ENCODE measurements around the gene LHFPL6.

The LHFPL6 gene

GRCh38 chr13:39522329-39522728, 80.7 kb downstream of the LHFPL6 start:
- Histone ChIP-seq H3K4me3 (ENCODE audit: low read length) (no peak overlapping the region), H3K27me3 (ENCODE audit: control insufficient read depth, insufficient read depth, low read length) (no peaks in the 10 kb centered on the region; the same call in 1 of the 2 replicates), H3K27ac (ENCODE audit: low read length) (no peak overlapping the region), H3K9me3 (ENCODE audit: control insufficient read depth, insufficient read depth, low read length) (no peaks in the 10 kb centered on the region), H3K36me3 (ENCODE audit: control insufficient read depth, insufficient read depth, low read length) (no peaks in the 10 kb centered on the region), H3K4me1 (ENCODE audit: control insufficient read depth, insufficient read depth, low read length) (no peaks in the 10 kb centered on the region)
- WGBS (ENCODE audit: insufficient coverage, insufficient read length), result no CpG with 5 or more reads among the region's 4 CpGs
- DNase-seq (ENCODE audit: low read depth, low spot score), result no peak

GRCh38 chr13:39521701-39522100, 81.3 kb downstream of the LHFPL6 start:
- H3K4me1 ChIP-seq (ENCODE audit: control insufficient read depth, insufficient read depth, low read length), result no peaks in the 10 kb centered on the region
- H3K36me3 ChIP-seq (ENCODE audit: control insufficient read depth, insufficient read depth, low read length), result no peaks in the 10 kb centered on the region
- no peak overlapping the region for H3K27ac ChIP-seq (ENCODE audit: low read length)
- no CpG with 5 or more reads among the region's 4 CpGs for WGBS (ENCODE audit: insufficient coverage, insufficient read length)
- H3K9me3 ChIP-seq (ENCODE audit: control insufficient read depth, insufficient read depth, low read length), result no peaks in the 10 kb centered on the region
- H3K4me3 ChIP-seq (ENCODE audit: low read length), result no peak overlapping the region
- no peak for DNase-seq (ENCODE audit: low read depth, low spot score)
- no peaks in the 10 kb centered on the region; the same call in 1 of the 2 replicates for H3K27me3 ChIP-seq (ENCODE audit: control insufficient read depth, insufficient read depth, low read length)

DNA sequence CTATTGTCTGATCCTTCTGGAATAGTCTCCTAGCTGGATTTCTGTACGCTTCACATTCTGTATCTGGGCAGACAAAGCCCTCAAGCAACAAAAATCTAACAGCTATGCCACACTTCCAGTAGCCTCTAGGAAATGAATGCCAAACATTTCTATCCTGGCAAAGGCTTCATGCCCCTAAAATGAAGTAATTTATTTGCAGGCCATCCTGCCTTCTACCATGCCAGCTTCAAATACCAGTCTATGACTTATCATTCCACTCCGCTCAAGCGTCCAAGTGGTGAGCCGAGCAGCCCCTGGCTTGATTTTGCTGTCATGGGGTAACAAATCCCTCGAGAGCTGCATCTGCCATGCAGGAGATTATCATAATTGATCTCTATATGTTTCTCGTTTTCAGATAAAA, 86.9 kb downstream of the LHFPL6 start:
- no peaks in the 10 kb centered on the region for H3K9me3 ChIP-seq (ENCODE audit: control insufficient read depth, insufficient read depth, low read length)
- H3K27me3 ChIP-seq (ENCODE audit: control insufficient read depth, insufficient read depth, low read length), result no peaks in the 10 kb centered on the region; the same call in 1 of the 2 replicates
- H3K4me1 ChIP-seq (ENCODE audit: control insufficient read depth, insufficient read depth, low read length), result no peaks in the 10 kb centered on the region
- no CpG with 5 or more reads among the region's 6 CpGs for WGBS (ENCODE audit: insufficient coverage, insufficient read length)
- H3K4me3 ChIP-seq (ENCODE audit: low read length), result no peak overlapping the region
- H3K36me3 ChIP-seq (ENCODE audit: control insufficient read depth, insufficient read depth, low read length), result no peaks in the 10 kb centered on the region
- no peak overlapping the region for H3K27ac ChIP-seq (ENCODE audit: low read length)
- no peak for DNase-seq (ENCODE audit: low read depth, low spot score)

DNA sequence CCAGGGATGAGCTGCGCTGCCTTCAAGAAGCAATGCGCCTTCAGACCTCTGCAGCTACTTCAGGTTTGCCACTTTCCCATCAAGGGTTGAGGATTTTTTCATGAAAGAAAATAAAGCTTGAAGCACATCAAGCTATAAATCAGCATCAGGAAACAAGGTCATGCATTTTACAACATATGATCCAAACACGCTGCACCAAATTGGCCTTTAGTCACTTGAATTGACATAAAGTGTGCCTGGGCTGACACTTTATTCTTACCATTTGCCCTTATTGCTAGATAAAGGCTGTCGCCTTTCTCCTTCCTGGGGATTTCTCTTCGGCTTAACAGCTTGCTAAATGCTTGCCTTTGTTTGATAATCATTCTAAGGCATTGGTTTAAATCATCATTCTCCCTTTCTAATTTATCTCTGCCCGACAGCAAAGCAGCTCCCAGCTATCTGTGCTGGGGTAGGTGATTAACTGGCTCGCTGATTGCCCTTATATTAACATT, 87.7 kb downstream of the LHFPL6 start:
- Histone ChIP-seq H3K27me3 (ENCODE audit: control insufficient read depth, insufficient read depth, low read length) (no peaks in the 10 kb centered on the region), H3K4me3 (ENCODE audit: low read length) (no peak overlapping the region), H3K4me1 (ENCODE audit: control insufficient read depth, insufficient read depth, low read length) (no peaks in the 10 kb centered on the region), H3K9me3 (ENCODE audit: control insufficient read depth, insufficient read depth, low read length) (no peaks in the 10 kb centered on the region), H3K36me3 (ENCODE audit: control insufficient read depth, insufficient read depth, low read length) (no peaks in the 10 kb centered on the region), H3K27ac (ENCODE audit: low read length) (no peak overlapping the region)
- WGBS (ENCODE audit: insufficient coverage, insufficient read length), result no CpG with 5 or more reads among the region's 7 CpGs
- no peak for DNase-seq (ENCODE audit: low read depth, low spot score)

GRCh38 chr13:39512687-39513086, 90.3 kb downstream of the LHFPL6 start:
- no CpG with 5 or more reads among the region's 6 CpGs for WGBS (ENCODE audit: insufficient coverage, insufficient read length)
- no peaks in the 10 kb centered on the region for H3K4me1 ChIP-seq (ENCODE audit: control insufficient read depth, insufficient read depth, low read length)
- H3K27ac ChIP-seq (ENCODE audit: low read length), result no peak overlapping the region
- H3K9me3 ChIP-seq (ENCODE audit: control insufficient read depth, insufficient read depth, low read length), result no peaks in the 10 kb centered on the region
- no peak for DNase-seq (ENCODE audit: low read depth, low spot score)
- no peaks in the 10 kb centered on the region for H3K36me3 ChIP-seq (ENCODE audit: control insufficient read depth, insufficient read depth, low read length)
- no peak overlapping the region for H3K4me3 ChIP-seq (ENCODE audit: low read length)
- no peaks in the 10 kb centered on the region for H3K27me3 ChIP-seq (ENCODE audit: control insufficient read depth, insufficient read depth, low read length)

GRCh38 chr13:39510316-39510695, 92.7 kb downstream of the LHFPL6 start:
- no peak for DNase-seq (ENCODE audit: low read depth, low spot score)
- no peaks in the 10 kb centered on the region for H3K36me3 ChIP-seq (ENCODE audit: control insufficient read depth, insufficient read depth, low read length)
- no peaks in the 10 kb centered on the region for H3K27me3 ChIP-seq (ENCODE audit: control insufficient read depth, insufficient read depth, low read length)
- H3K27ac ChIP-seq (ENCODE audit: low read length), result no peak overlapping the region
- peaks cover 1% of the 10 kb centered on the region; the same call in 1 of the 2 replicates for H3K4me1 ChIP-seq (ENCODE audit: control insufficient read depth, insufficient read depth, low read length)
- no peaks in the 10 kb centered on the region for H3K9me3 ChIP-seq (ENCODE audit: control insufficient read depth, insufficient read depth, low read length)
- WGBS (ENCODE audit: insufficient coverage, insufficient read length), result no CpG with 5 or more reads among the region's 1 CpG
- H3K4me3 ChIP-seq (ENCODE audit: low read length), result no peak overlapping the region

- no peak for DNase-seq (ENCODE audit: low read depth, low spot score)
- no CpG with 5 or more reads among the region's 5 CpGs for WGBS (ENCODE audit: insufficient coverage, insufficient read length)
- no peaks in the 10 kb centered on the region for H3K36me3 ChIP-seq (ENCODE audit: control insufficient read depth, insufficient read depth, low read length)
- H3K27me3 ChIP-seq (ENCODE audit: control insufficient read depth, insufficient read depth, low read length), result no peaks in the 10 kb centered on the region
- no peak overlapping the region for H3K27ac ChIP-seq (ENCODE audit: low read length)
- H3K4me3 ChIP-seq (ENCODE audit: low read length), result no peak overlapping the region
- peaks cover 1% of the 10 kb centered on the region; the same call in 1 of the 2 replicates for H3K4me1 ChIP-seq (ENCODE audit: control insufficient read depth, insufficient read depth, low read length)
- H3K9me3 ChIP-seq (ENCODE audit: control insufficient read depth, insufficient read depth, low read length), result no peaks in the 10 kb centered on the region
Observed at GRCh38 chr13:39509616-39510315, 93.2 kb downstream of the LHFPL6 start.

GRCh38 chr13:39506559-39507390, 96.2 kb downstream of the LHFPL6 start:
- Histone ChIP-seq H3K4me3 (ENCODE audit: low read length) (no peak overlapping the region), H3K27ac (ENCODE audit: low read length) (no peak overlapping the region), H3K27me3 (ENCODE audit: control insufficient read depth, insufficient read depth, low read length) (no peaks in the 10 kb centered on the region), H3K4me1 (ENCODE audit: control insufficient read depth, insufficient read depth, low read length) (peaks cover 4% of the 10 kb centered on the region; the same call in 1 of the 2 replicates), H3K36me3 (ENCODE audit: control insufficient read depth, insufficient read depth, low read length) (no peaks in the 10 kb centered on the region), H3K9me3 (ENCODE audit: control insufficient read depth, insufficient read depth, low read length) (no peaks in the 10 kb centered on the region)
- no CpG with 5 or more reads among the region's 7 CpGs for WGBS (ENCODE audit: insufficient coverage, insufficient read length)
- DNase-seq (ENCODE audit: low read depth, low spot score), result no peak

DNA sequence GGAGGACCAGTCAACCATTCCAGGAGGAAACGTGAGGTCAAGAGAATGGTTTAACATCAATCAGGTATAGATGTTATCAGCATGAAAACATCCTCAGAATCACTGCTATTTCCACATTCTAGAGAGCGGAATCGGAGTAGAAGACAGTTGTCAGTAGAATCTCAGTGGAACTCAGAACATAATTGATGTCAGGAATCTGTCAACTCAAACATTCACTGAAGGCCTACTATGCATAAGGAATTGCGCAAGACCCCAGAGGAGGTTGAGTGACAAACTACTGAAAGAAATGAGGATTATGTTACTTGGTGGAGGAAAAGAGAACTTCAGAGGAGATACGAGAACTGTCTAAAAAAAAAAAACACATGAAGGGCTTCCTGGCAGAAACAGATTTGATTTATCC, 97.8 kb downstream of the LHFPL6 start:
- Histone ChIP-seq H3K4me3 (ENCODE audit: low read length) (no peak overlapping the region), H3K27me3 (ENCODE audit: control insufficient read depth, insufficient read depth, low read length) (no peaks in the 10 kb centered on the region), H3K36me3 (ENCODE audit: control insufficient read depth, insufficient read depth, low read length) (no peaks in the 10 kb centered on the region), H3K9me3 (ENCODE audit: control insufficient read depth, insufficient read depth, low read length) (no peaks in the 10 kb centered on the region), H3K27ac (ENCODE audit: low read length) (no peak overlapping the region), H3K4me1 (ENCODE audit: control insufficient read depth, insufficient read depth, low read length) (peaks cover 4% of the 10 kb centered on the region; the same call in 1 of the 2 replicates)
- WGBS (ENCODE audit: insufficient coverage, insufficient read length), result no CpG with 5 or more reads among the region's 5 CpGs
- DNase-seq (ENCODE audit: low read depth, low spot score), result no peak

DNA sequence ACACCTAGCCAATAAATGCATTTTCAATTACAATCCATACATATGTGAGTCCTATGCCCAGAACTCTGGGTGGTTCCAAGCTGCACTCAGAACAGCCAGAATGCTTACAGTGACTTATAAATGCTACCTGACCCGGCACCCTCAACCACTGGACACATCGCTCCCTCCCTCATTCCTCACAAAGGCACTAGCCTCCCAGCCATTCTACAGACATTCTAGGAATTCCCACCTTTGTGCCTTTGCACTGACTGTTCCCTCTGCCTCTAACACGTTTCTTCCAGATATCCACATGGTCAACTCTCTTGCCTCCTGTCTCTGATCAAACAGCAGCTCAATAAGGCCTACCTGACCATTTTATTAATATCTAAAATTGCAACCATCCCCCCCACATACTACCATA, 99.9 kb downstream of the LHFPL6 start:
- no CpG with 5 or more reads among the region's 3 CpGs for WGBS (ENCODE audit: insufficient coverage, insufficient read length)
- Histone ChIP-seq H3K27me3 (ENCODE audit: control insufficient read depth, insufficient read depth, low read length) (no peaks in the 10 kb centered on the region), H3K9me3 (ENCODE audit: control insufficient read depth, insufficient read depth, low read length) (no peaks in the 10 kb centered on the region), H3K4me3 (ENCODE audit: low read length) (no peak overlapping the region), H3K4me1 (ENCODE audit: control insufficient read depth, insufficient read depth, low read length) (peaks cover 4% of the 10 kb centered on the region; the same call in 1 of the 2 replicates), H3K27ac (ENCODE audit: low read length) (no peak overlapping the region), H3K36me3 (ENCODE audit: control insufficient read depth, insufficient read depth, low read length) (no peaks in the 10 kb centered on the region)
- no peak for DNase-seq (ENCODE audit: low read depth, low spot score)

Data from iPS DF 6.9 (cell line).